Stimulated activated CD4-positive, alpha-beta T cell treated with anti-CD3 and anti-CD28 coated beads, Interleukin-12 subunit alpha, Interleukin-12 subunit beta, amount 100 ng/mL, for 48 hours (primary cell): ENCODE results near the gene WDR17.
A peak's percentile ranks its signal among the peaks of the same experiment; 100 is the strongest.
"Not testable (repeated sequence)": the region's sequence is repeated elsewhere in the genome, so short reads cannot be mapped to it uniquely, and the experiment has no call there.

ENCODE experiments used
- DNase-seq, 3 donors: peaks; one replicate each; pipeline ENCODE4 v3.0.0-alpha.2; 2020; ENCODE audit warnings: low read depth in 2 of 3, low spot score in 1 of 3

WDR17 gene

DNA sequence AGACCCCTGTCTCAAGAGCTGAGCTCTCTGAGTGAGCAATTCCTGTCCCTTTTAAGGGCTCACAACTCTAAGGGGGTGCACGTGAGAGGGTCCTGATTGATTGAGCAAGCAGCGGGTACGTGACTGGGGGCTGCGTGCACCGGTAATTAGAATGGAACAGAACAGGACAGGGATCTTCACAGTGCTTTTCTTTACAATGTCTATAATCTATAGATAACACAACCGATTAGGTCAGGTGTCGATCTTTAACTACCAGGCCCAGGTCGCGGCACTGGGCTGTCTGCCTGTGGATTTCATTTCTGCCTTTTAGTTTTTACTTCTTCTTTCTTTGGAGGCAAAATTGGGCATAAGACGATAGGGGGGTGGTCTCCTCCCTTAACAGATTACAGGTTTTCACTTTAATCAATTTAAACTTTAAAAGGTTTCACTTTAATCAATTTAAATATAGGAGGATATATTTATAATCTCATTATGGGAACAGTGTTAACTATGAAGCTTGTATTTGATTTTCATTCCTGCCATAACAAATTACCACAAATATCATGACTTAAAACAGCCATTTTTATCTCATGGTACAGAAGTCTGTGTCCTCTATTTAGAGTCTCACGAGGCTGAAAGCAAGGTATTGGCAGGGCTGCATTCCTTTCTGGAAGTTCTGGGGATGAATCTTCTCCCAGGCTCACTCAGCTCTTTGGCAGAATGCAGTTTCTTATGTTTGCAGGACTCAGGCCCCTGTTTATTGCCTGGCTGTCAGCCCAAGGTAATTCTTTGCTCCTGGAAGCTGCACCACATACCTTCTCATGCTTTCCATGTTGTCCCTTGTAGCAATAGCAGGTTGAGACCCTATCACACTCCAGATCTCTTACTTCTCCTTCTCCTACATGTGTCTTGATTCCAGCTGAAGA lies 124.5 kb downstream of the WDR17 start:
- no peak for DNase-seq

DNA sequence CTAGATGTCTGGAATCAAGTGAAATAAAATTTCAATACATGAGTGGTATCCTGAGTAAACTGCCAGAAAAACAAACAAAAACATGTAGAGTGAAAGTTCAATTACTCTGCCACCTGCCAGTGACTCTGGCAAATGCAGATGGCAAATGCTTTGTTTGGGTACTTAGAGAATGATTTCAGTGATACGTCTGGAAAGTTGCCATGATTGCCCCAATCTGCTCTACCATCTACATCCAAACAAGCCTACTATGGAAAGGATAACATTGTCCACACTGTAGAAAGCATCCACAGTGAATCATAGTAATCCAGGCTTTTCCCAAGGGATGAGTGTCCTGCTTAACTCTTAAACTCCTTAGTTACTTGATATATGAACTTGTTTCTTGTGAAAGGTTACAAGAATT lies 126.3 kb downstream of the WDR17 start:
- DNase-seq, result no peak

DNA sequence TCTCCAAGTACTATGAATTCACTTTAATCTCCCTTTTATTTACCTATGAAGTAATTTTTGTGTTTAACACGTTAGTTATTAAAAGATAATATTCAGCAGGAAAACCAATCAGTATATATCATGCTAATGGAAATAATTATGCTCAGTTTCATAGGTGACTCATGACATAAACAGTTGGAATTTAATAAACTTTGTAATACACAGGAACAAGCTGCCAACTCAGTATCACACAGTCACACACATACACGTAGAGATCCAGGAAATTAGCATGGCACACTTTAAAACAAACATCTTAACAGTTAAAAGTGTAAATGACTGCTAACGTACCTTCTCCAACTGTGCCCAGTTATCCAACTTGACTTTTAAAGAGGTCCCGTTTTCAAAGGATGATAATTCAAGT lies 127.5 kb downstream of the WDR17 start:
- DNase-seq, result no peak

DNA sequence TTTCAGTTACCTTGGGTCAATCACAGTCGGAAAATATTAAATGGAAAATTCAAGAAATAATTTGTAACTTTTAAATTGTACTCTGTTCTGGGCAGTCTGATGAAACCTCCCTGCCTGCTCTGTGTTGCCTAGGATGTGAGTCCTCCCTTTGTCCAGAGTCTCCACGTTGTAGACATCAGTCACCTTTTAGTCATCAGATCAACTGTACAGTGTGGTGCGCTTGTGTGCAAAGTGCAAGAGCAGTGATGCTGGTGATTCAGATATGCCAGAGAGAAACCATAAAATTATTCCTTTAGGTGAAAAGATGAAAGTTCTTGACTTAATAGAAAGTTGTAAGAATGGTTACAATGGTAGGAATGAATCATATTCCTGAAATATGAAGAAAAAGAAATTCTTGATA lies 128.3 kb downstream of the WDR17 start:
- peak; percentile 27 to 40 (median 29) for DNase-seq

DNA sequence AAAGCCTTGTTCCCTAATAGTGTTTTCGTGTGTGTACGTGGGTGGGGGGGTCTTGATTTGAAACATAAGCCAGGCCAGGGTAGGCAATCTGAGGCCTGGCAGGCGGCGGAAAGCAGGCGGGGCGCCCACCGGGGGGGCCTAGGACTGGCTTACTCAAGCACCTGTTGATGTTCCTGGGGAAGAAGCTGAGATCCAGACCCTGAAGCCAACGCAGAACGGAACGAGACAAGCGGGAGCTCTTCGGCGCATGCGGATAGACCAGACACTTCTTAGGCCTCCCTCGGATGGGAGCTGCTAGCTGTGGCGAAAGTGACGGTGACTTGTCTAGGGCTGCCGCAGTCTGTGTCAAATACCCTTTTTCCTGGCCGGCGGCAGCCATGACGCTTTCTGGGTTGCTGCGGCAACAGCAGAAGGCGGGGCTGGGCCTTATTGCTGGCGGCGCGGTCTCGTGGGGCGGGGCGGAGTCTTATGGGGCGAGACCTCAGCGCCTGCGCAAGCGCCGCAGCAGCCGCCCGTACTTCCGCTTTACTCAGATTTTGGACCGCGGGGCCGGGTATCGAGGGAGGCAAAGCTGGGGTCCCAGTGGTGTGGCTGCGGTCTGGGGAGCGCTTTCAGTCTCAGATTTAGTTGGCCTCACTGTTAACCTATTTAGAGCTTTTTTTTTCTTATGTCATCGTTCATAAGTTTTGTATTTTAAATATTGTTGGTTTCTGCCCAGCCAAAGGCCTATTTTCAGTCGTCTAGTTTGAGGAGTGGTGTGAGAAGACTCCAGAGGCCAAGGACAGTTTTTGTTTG lies 129.7 kb downstream of the WDR17 start, which contains the start of gene SPATA4:
Gene SPATA4, minus strand, starts transcription at position 402 of the 795 bp plus-strand sequence. Its CDS starts 23 bp downstream, at position 379.
- DNase-seq, result peak; percentile 87 to 95 (median 90)

GRCh38 chr4:176198316-176198903 lies 132.8 kb downstream of the WDR17 start:
- no peak for DNase-seq

GRCh38 chr4:176205299-176205698 lies 139.7 kb downstream of the WDR17 start:
- no peak for DNase-seq

GRCh38 chr4:176207839-176208238 lies 142.2 kb downstream of the WDR17 start:
- no peak for DNase-seq

DNA sequence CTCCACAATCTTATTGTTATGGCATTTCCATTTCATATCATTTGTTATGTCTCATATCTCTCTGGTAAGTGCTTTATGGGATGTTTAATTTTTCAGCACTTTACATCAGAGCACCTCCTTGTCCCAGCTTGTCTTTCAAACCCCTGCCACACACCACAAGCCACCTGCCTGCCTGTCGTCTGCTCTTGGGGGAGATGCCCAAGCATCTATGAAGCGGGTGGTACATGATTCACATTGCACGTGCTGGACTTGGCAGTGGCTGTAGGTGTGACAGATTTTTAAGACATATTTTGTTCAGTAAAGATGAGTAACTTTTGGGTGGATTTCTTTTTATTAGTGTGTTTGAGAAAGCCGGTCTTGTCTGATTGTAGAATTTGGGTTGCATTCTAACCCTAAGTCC lies 143.9 kb downstream of the WDR17 start:
- DNase-seq, result no peak

DNA sequence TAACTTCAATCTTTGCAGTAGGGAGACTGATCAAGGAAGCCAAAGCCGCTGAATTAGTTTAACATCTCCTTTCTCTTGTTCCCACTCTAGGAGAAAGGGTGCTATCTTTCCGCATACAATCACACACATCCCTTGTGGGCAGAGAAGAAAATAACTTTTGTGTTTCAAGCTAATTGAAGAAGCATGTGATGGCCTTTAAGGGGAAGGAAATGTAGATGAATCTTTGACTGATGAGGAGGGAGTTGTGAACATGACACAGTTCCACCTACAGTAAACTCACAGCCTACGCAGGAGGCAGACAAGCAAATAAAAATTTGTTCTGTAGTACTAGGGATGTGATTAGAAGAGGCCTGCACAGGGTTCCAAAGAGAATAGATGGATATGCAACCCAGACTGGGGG lies 144.5 kb downstream of the WDR17 start:
- no peak for DNase-seq

DNA sequence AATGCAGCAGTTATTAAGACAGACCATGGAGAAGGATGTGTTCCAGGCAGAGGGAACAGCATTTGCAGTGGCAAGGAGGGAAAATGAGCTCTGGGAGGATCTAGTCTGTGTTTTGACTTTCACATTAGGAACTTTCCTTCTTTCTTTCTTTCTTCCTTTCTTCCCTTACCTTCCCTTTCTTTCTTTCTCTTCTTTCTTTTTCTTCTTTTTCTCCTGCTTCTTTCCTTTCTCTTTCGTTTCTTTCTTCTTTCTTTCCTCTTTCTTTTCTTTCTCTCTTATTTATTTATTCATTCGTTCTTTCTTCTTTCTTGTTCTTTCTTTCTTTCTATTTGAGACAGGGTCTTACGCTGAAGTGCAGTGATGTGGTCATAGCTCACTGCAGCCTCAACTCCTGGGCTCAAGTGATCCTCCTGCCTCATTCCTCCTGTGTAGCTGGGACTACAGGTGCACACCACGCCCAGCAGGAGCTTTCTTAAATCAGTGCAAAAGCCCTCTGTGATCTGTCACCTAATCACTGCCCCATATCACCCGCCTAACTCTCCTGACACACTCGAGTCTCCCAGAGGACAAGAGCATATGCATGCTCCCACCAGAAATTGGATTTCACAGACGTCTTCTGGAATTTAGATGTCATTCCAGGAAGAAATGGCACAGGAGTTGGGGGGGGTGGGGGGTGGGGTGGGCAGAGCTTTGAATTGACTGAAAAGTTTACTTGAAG lies 145.1 kb downstream of the WDR17 start:
- DNase-seq, result no peak

- not testable (repeated sequence) for DNase-seq
Measured at GRCh38 chr4:176212351-176212750, 146.7 kb downstream of the WDR17 start.

- DNase-seq, result no peak
Measured at GRCh38 chr4:176217510-176217909, 151.9 kb downstream of the WDR17 start.

- DNase-seq, result no peak
Measured at GRCh38 chr4:176222149-176222548, 156.5 kb downstream of the WDR17 start.

DNA sequence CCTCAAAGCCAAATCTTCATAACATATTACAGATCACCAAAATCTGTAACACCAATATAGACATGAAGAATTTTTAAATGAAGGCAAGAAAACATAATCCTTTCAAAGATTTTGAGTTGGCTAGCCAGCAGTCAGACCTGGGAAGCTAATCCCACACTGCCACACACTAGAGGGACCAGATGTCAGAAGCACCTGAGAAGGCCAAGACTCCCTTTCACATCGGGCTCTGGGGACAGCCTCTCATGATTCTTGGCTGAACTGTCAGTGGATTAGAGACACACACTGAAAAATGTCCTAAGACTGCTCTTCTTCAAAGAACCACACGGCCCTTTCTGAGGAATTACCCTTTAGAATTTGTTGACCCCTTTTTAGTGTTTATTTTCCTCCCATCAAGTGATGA lies 157.9 kb downstream of the WDR17 start:
- no peak for DNase-seq

- no peak for DNase-seq
Measured at GRCh38 chr4:176226736-176227135, 161.1 kb downstream of the WDR17 start.

GRCh38 chr4:176229645-176230044 lies 164.0 kb downstream of the WDR17 start:
- no peak for DNase-seq
